ENCODE measurements around the gene HOXD11. TPM values are rescaled to one million over a fixed set of nuclear protein-coding genes. Genes with fewer than 3 reads are reported as not detected.

Gene HOXD11
- total and polyA plus RNA-seq, 9 of the 15 experiments (the other 6 are each of a cell fraction or from before 2014, with no cell fraction given): not detected

DNA sequence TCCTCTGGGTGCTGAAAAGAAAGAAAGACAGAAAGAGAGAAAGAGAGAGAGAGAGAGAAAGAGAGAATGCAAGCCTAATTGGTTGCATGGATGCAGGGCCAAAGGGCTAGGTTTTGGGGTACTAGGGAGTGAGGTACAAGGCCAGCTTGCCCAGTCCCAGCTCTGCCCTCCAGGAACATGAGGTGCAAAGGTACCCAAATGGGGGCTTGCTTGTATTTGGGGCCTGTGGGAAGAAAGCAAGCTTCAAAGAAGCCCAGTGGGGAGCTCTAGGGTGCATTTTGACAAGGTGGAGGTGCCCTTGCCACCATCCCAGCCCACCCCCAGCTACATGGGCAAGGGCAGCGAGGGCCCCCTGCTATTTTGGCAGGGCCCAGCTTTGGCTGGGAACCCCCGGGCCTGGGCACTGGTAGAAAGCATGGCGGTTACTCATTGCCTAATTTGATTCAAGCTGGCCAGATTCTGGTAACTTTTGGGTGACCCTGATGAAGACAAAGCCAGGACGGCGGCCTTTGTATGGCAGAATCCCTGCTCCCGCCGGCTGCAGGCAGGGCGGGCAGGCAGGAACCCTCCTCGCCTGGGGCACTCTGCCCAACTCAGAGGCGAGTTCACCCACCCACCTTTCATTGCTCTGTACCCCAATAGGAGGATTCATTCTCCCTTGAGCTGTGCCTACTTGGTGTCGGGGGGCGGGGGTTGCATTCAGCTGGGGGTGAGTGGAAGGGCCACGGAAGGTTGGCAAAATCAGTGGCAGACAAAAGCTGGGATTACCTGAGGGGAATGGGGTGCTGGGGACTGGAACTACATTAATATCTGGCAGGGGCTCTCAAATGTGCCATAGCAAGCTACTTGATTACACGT is 43.7 kb downstream of the HOXD11 start:
- in situ Hi-C loops (cut with MboI) (no loop called here), intact Hi-C loops (cut with micrococcal nuclease) (no loop called here)
- under 1% methylated on average over 14 of the region's 14 CpGs for WGBS (ENCODE audit: insufficient coverage, low coverage, missing lambda C conversion rate)
- H3K79me2 ChIP-seq (ENCODE audit: control insufficient read depth, insufficient read depth, low read length): no peaks in the 10 kb centered on the region
- ChIA-PET POLR2A (interaction anchor here (0.5 to 1.3 kb wide), 3 partner anchors 11 to 24 kb away, joined by 3 read pairs; no protein-coding TSS in a partner anchor), CTCF (ENCODE audit: low intra/inter-chr PET ratio) (no interaction called here)
- no peak overlapping the region for H3K4me3 ChIP-seq
- H4K20me1 ChIP-seq (replicated peaks; ENCODE audit: control insufficient read depth, insufficient read depth, low read length): no peaks in the 10 kb centered on the region; the same call in 1 of the 2 replicates
- H3K27ac ChIP-seq (ENCODE audit: extremely low read depth, low read depth, low read length): no peak overlapping the region
- peaks cover 0 to 10% of the 10 kb centered on the region in 2 experiments; a peak in 1 of 5 replicates for H3K4me1 ChIP-seq (replicated peaks in 1 of 2; ENCODE audit: control insufficient read depth in 2 of 2, insufficient read depth in 2 of 2, low read length in 2 of 2)
- no peak for TF ChIP-seq MTF1 (CRISPR knock-in tag; IDR thresholded peaks at IDR 0.05; ENCODE audit: borderline replicate concordance)
- TF ChIP-seq YY1 (IDR thresholded peaks at IDR 0.05; ENCODE audit: borderline replicate concordance in 1 of 3, control insufficient read depth in 1 of 3, extremely low read depth in 1 of 3, insufficient read depth in 3 of 3, insufficient read length in 1 of 3, insufficient replicate concordance in 2 of 3, low read depth in 1 of 3, low read length in 2 of 3): no peak
- TF ChIP-seq SMARCB1 (IDR thresholded peaks at IDR 0.05; ENCODE audit: insufficient read length, low read depth): no peak
- BruUV-seq (replicated peaks): no TSS peak
- FAIRE-seq (no peak), DNase-seq (ENCODE audit: extremely low read depth in 1 of 4, low spot score in 3 of 4) (no peak), ATAC-seq (no peak)
- H3K36me3 ChIP-seq (ENCODE audit: control insufficient read depth, insufficient read depth, low read length): no peaks in the 10 kb centered on the region
- no peak overlapping the region for H2AFZ ChIP-seq (ENCODE audit: low read depth, low read length)
- no peak overlapping the region for H3K9ac ChIP-seq (ENCODE audit: insufficient read depth in 1 of 2, low read depth in 2 of 2, low read length in 2 of 2)
- H3K9me1 ChIP-seq (ENCODE audit: control insufficient read depth, insufficient read depth, low read length): no peaks in the 10 kb centered on the region
- H3K9me3 ChIP-seq (replicated peaks; ENCODE audit: control insufficient read depth, insufficient read depth, low read depth, low read length): no peaks in the 10 kb centered on the region
- peaks cover 69 to 82% of the 10 kb centered on the region in 2 experiments for H3K27me3 ChIP-seq (ENCODE audit: control insufficient read depth in 2 of 2, insufficient read depth in 2 of 2, low read length in 2 of 2)
- H3K4me2 ChIP-seq (ENCODE audit: insufficient read depth, low read length): no peak overlapping the region

All from K562 (cell line).